Right lobe of liver (tissue), 6 donors: ENCODE data around the gene DNAH10. TPM values are rescaled to one million over a fixed set of nuclear protein-coding genes. Genes with fewer than 3 reads are reported as not detected.
A peak's percentile ranks its signal among the peaks of the same experiment; 100 is the strongest.

Experiments used
- ATAC-seq, 4 donors: fragments of 200-7000 bp; cut with Tn5 transposase; one replicate each; pipeline ENCODE4 v1.9.1; 2020; ENCODE audit warnings: mild to moderate bottlenecking in 4 of 4, moderate library complexity in 4 of 4
- DNase-seq, 3 donors: peaks; one replicate each; pipeline ENCODE4 v3.0.0-alpha.2; 2020
- H3K27ac ChIP-seq, 3 donors: fragments of 200-600 bp; one replicate each; pipeline ENCODE4 v1.8.0; 2022
- H3K27me3 ChIP-seq, 2 donors: fragments of 200-600 bp; one replicate each; pipeline ENCODE4 v1.8.0; 2022
- H3K36me3 ChIP-seq, 4 donors: fragments of 200-600 bp; sonication (generic) in 1 of 4; one replicate each; pipeline versions ENCODE4 v1.5.1 to v1.8.0; 2017 to 2022; ENCODE audit warnings: control low read depth in 1 of 4
- H3K4me1 ChIP-seq, 4 donors: fragments of 200-600 bp; sonication (generic) in 1 of 4; one replicate each; pipeline versions ENCODE4 v1.5.1 to v1.8.0; 2017 to 2022; ENCODE audit warnings: control low read depth in 1 of 4
- H3K4me3 ChIP-seq, 3 donors: fragments of 200-600 bp; one replicate each; pipeline ENCODE4 v1.8.0; 2022
- H3K9me3 ChIP-seq, 4 donors: fragments of 200-600 bp; sonication (generic) in 1 of 4; one replicate each; pipeline versions ENCODE4 v1.5.1 to v1.8.0; 2017 to 2022; ENCODE audit warnings: control low read depth in 1 of 4
- CTCF ChIP-seq, 4 donors: fragments of 200-600 bp in 3 of 4; fragments of 450-650 bp in 1 of 4; IDR thresholded peaks; one replicate each; pipeline versions ENCODE4 v1.5.1 to v1.8.0; 2016 to 2022; ENCODE audit warnings: antibody characterized with exemption in 4 of 4, mild to moderate bottlenecking in 2 of 4
- POLR2A ChIP-seq: fragments of 450-650 bp; IDR thresholded peaks from one replicate; pipeline ENCODE4 v1.6.1; 2017; ENCODE audit warnings: antibody characterized with exemption, mild to moderate bottlenecking
- WGBS: methylation state at CpG from one replicate; pipeline ENCODE4 v1.1.6; 2018; ENCODE audit warnings: low coverage, low lambda C conversion rate; ENCODE audit not compliant: insufficient coverage; ENCODE audit errors: missing lambda C conversion rate; 5-methylcytosine and 5-hydroxymethylcytosine counted together
- intact Hi-C, 2 donors: fragments of 100-400 bp; cut with DNase I; formaldehyde crosslinking; loops; one replicate each; pipeline versions ENCODE4 v1.11.2 to v1.14.1; 2022
- total RNA-seq, 6 experiments: library from RNA; depleted of rRNA in 2 of 6; stranded (reverse); fragments of >200 nt in 2 of 6; fragmentation: NEBNext Ultra II Directional in 3 of 6; extraction: Animal tissue kit (Norgen Biotek cat#: 25700) in 3 of 6; gene quantifications; one replicate each; pipeline versions ENCODE4 v1.1.0 to v1.2.4, GENCODE V29; 2016 to 2023
- donor health status: DM: no; HTN: yes; CAD: no.
- donor health status: DM: no; HTN: no; CAD: no.
- donor health status: DM: no; HTN: no; CAD: no.
- donor health status: DM: no; HTN: yes; CAD: no.
- donor health status: DM: no; HTN: yes; CAD: no.

Gene DNAH10
- total RNA-seq, 6 experiments from 2014 or later: under 0.01 to 0.40 (median 0.16) TPM; not detected in 1

DNA sequence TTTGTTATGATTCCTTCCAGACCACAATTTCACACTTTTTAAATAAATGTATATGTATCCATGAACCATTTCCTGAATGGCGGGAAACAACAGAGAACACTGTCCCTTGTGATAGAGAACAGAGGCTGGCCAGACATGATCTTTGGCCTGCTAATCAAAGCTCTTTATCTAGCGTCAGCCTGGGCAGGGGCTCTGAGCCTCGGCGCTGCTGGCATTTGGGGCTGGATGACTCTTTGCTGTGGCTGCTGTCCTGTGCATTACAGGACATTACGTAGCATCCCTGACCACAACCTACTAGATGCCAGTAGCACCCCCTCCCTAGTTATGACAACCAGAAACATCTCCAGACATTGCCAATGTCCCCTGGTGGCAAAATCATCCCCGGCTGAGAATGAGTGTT lies 77.7 kb downstream of the DNAH10 start:
- intact Hi-C loops: no loop called here
- no peak overlapping the region for H3K4me3 ChIP-seq
- no peak for ATAC-seq
- no peaks in the 10 kb centered on the region for H3K27me3 ChIP-seq
- H3K9me3 ChIP-seq: no peaks in the 10 kb centered on the region
- no peak for DNase-seq
- no peak overlapping the region for H3K27ac ChIP-seq
- TF ChIP-seq POLR2A: no peak
- TF ChIP-seq CTCF (IDR thresholded peaks at IDR 0.05): no peak
- H3K36me3 ChIP-seq: no peaks in the 10 kb centered on the region
- no peaks in the 10 kb centered on the region for H3K4me1 ChIP-seq
- 73% methylated on average over 5 of the region's 6 CpGs for WGBS

GRCh38 chr12:123840765-123841425 lies 78.8 kb downstream of the DNAH10 start:
- TF ChIP-seq CTCF (IDR thresholded peaks at IDR 0.05) (no peak), POLR2A (no peak)
- no peaks in the 10 kb centered on the region for H3K9me3 ChIP-seq
- no peak for DNase-seq
- intact Hi-C loops: no loop called here
- H3K36me3 ChIP-seq: no peaks in the 10 kb centered on the region
- H3K4me1 ChIP-seq: no peaks in the 10 kb centered on the region
- no peak for ATAC-seq
- 83% methylated on average over 5 of the region's 16 CpGs for WGBS
- H3K4me3 ChIP-seq: no peak overlapping the region
- H3K27ac ChIP-seq: no peak overlapping the region
- H3K27me3 ChIP-seq: no peaks in the 10 kb centered on the region

DNA sequence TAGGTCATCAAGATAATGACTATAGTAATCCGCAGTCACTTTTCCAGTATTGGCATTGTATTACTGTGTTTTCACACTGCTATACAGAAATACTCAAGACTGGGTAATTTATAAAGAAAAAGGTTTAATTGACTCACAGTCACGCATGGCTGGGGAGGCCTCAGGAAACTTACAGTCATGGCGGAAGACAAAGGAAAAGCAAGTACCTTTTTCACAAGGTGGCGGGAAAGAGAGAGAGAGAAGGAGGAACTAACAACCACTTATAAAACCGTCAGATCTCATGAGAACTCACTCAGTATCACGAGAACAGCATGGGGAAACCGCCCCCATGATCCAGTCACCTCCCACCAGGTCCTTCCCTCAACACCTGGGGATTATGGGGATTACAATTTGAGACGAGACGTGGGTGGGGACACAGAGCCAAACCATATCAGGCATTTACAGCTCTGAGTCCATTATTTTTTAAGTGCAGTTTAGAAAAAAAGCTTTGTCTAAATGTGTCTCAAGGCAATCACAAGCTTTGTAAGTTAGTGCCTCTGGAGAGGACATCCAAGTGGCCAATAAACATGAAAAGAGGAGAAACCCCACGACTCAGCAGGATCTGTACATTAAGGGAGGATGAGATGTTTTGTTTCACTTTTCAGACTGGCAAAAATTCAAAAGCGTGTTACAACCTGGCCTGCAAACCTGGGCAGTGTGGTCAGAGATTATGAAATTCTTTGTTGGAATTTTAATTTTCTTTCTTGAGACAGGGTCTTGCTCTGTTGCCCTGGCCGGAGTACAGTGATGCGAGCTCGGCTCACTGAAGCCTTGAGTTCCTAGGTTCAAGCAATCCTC lies 82.0 kb downstream of the DNAH10 start:
- WGBS: 79% methylated on average over 14 of the region's 14 CpGs
- ATAC-seq: no peak

DNA sequence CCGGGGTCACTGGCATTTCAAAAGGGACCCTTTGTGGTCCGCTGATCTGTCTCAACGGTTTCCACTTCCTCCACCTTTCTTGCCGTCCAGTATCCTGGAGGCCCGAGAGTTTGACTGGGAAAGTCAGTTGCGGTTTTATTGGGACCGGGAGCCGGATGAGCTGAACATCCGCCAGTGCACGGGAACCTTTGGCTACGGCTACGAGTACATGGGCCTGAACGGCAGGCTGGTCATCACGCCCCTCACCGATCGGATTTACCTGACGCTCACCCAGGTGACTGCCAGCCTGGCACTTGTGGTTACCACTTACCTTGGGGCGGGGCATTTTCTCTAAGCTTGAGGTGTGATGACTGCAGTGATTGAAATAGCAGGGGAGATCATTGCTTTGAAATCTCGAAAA lies 83.8 kb downstream of the DNAH10 start:
- TF ChIP-seq POLR2A: no peak
- TF ChIP-seq CTCF (IDR thresholded peaks at IDR 0.05): no peak
- WGBS: 86% methylated on average over 13 of the region's 19 CpGs
- Histone ChIP-seq H3K4me3 (no peak overlapping the region), H3K27ac (no peak overlapping the region), H3K27me3 (no peaks in the 10 kb centered on the region), H3K36me3 (no peaks in the 10 kb centered on the region), H3K9me3 (no peaks in the 10 kb centered on the region), H3K4me1 (no peaks in the 10 kb centered on the region)
- DNase-seq (peak in 1 of 3 donors; percentile 26), ATAC-seq (no peak)
- intact Hi-C loops: no loop called here

More for the DNA sequence above, 82.0 kb downstream of the DNAH10 start:
- Histone ChIP-seq H3K36me3 (no peaks in the 10 kb centered on the region), H3K9me3 (no peaks in the 10 kb centered on the region), H3K27ac (no peak overlapping the region), H3K4me1 (no peaks in the 10 kb centered on the region), H3K27me3 (no peaks in the 10 kb centered on the region), H3K4me3 (no peak overlapping the region)
- TF ChIP-seq POLR2A (no peak), CTCF (IDR thresholded peaks at IDR 0.05) (no peak)
- DNase-seq: peak in 1 of 3 donors; percentile 15
- intact Hi-C loops: no loop called here
